ENCODE data around the gene ATP6AP1. TPM values are rescaled to one million over a fixed set of nuclear protein-coding genes. Genes with fewer than 3 reads are reported as not detected.

The ATP6AP1 gene
- polyA plus RNA-seq, 1 donor (not counting 4 experiments of a cell fraction or from before 2014, with no cell fraction given), result 42.4 TPM

GRCh38 chrX:154419189-154419588 lies 9.3 kb upstream of the ATP6AP1 start:
- Histone ChIP-seq H4K20me1 (ENCODE audit: control insufficient read depth, extremely low read depth, insufficient read depth, low read length) (no peaks in the 10 kb centered on the region), H3K36me3 (ENCODE audit: control insufficient read depth in 2 of 2, extremely low read depth in 1 of 2, insufficient read depth in 2 of 2, low read length in 2 of 2) (peaks cover 0 to 4% of the 10 kb centered on the region in 2 experiments), H2AFZ (ENCODE audit: control insufficient read depth, low read length) (no peak overlapping the region), H3K27ac (ENCODE audit: control insufficient read depth, insufficient read depth, low read length) (no peak overlapping the region), H3K4me1 (ENCODE audit: control insufficient read depth, extremely low read depth, insufficient read depth, low read length) (no peaks in the 10 kb centered on the region), H3K4me3 (ENCODE audit: control insufficient read depth in 2 of 3, extremely low read depth in 1 of 3, insufficient read depth in 2 of 3, low read depth in 1 of 3, low read length in 3 of 3) (no peak overlapping the region), H3K27me3 (ENCODE audit: control insufficient read depth, extremely low read depth, insufficient read depth, low read length) (no peaks in the 10 kb centered on the region), H3K79me2 (ENCODE audit: control insufficient read depth, insufficient read depth, low read length) (no peaks in the 10 kb centered on the region), H3K9ac (ENCODE audit: control insufficient read depth, extremely low read depth, insufficient read depth, low read length) (no peak overlapping the region), H3K9me1 (ENCODE audit: control insufficient read depth, extremely low read depth, insufficient read depth, low read length) (no peaks in the 10 kb centered on the region), H3K9me3 (ENCODE audit: control insufficient read depth, low read depth, low read length) (no peaks in the 10 kb centered on the region), H3K4me2 (ENCODE audit: control insufficient read depth, extremely low read depth, insufficient read depth, low read depth, low read length) (no peak overlapping the region)
- dilution Hi-C loops (cut with MboI; ENCODE audit: extremely low pct_ligation_motif_present, low sequenced_read_pairs), result no loop called here
- no peak for TF ChIP-seq CTCF (optimal IDR thresholded peaks at IDR 0.05 in 1 of 3, IDR thresholded peaks at IDR 0.05 in 1 of 3, conservative IDR thresholded peaks at IDR 0.05 in 1 of 3; ENCODE audit: extremely low read depth in 1 of 3, insufficient read depth in 2 of 3, low read length in 3 of 3)
- no peak for TF ChIP-seq EZH2 (IDR thresholded peaks at IDR 0.05; ENCODE audit: low read length)
- no peak for FAIRE-seq
- DNase-seq (ENCODE audit: low read depth, low spot score), result no peak

- Histone ChIP-seq H3K4me2 (ENCODE audit: control insufficient read depth, extremely low read depth, insufficient read depth, low read depth, low read length) (no peak overlapping the region), H3K4me1 (ENCODE audit: control insufficient read depth, extremely low read depth, insufficient read depth, low read length) (no peaks in the 10 kb centered on the region), H3K79me2 (ENCODE audit: control insufficient read depth, insufficient read depth, low read length) (no peaks in the 10 kb centered on the region), H2AFZ (ENCODE audit: control insufficient read depth, low read length) (no peak overlapping the region), H3K27ac (ENCODE audit: control insufficient read depth, insufficient read depth, low read length) (no peak overlapping the region), H3K9me1 (ENCODE audit: control insufficient read depth, extremely low read depth, insufficient read depth, low read length) (no peaks in the 10 kb centered on the region), H3K9me3 (ENCODE audit: control insufficient read depth, low read depth, low read length) (no peaks in the 10 kb centered on the region), H3K4me3 (ENCODE audit: control insufficient read depth in 2 of 3, extremely low read depth in 1 of 3, insufficient read depth in 2 of 3, low read depth in 1 of 3, low read length in 3 of 3) (no peak overlapping the region), H3K36me3 (ENCODE audit: control insufficient read depth in 2 of 2, extremely low read depth in 1 of 2, insufficient read depth in 2 of 2, low read length in 2 of 2) (peaks cover 0 to 4% of the 10 kb centered on the region in 2 experiments), H3K9ac (ENCODE audit: control insufficient read depth, extremely low read depth, insufficient read depth, low read length) (no peak overlapping the region), H4K20me1 (ENCODE audit: control insufficient read depth, extremely low read depth, insufficient read depth, low read length) (no peaks in the 10 kb centered on the region), H3K27me3 (ENCODE audit: control insufficient read depth, extremely low read depth, insufficient read depth, low read length) (no peaks in the 10 kb centered on the region)
- FAIRE-seq, result no peak
- no peak for DNase-seq (ENCODE audit: low read depth, low spot score)
- dilution Hi-C loops (cut with MboI; ENCODE audit: extremely low pct_ligation_motif_present, low sequenced_read_pairs), result no loop called here
- TF ChIP-seq EZH2 (IDR thresholded peaks at IDR 0.05; ENCODE audit: low read length) (no peak), CTCF (optimal IDR thresholded peaks at IDR 0.05 in 1 of 3, IDR thresholded peaks at IDR 0.05 in 1 of 3, conservative IDR thresholded peaks at IDR 0.05 in 1 of 3; ENCODE audit: extremely low read depth in 1 of 3, insufficient read depth in 2 of 3, low read length in 3 of 3) (no peak)
Measured at GRCh38 chrX:154419688-154420401, 8.6 kb upstream of the ATP6AP1 start.

Data from keratinocyte (primary cell).